COLO668 (cell line): ENCODE measurements around the gene STK39.

Experiments
- DNase-seq: peaks from one replicate; lab custom pipeline; 2025; ENCODE audit not compliant: unreplicated experiment; lab: John Stamatoyannopoulos, UW

Gene STK39

GRCh38 chr2:167964650-167965413 lies 282.6 kb downstream of the STK39 start:
- DNase-seq = no peak

DNA sequence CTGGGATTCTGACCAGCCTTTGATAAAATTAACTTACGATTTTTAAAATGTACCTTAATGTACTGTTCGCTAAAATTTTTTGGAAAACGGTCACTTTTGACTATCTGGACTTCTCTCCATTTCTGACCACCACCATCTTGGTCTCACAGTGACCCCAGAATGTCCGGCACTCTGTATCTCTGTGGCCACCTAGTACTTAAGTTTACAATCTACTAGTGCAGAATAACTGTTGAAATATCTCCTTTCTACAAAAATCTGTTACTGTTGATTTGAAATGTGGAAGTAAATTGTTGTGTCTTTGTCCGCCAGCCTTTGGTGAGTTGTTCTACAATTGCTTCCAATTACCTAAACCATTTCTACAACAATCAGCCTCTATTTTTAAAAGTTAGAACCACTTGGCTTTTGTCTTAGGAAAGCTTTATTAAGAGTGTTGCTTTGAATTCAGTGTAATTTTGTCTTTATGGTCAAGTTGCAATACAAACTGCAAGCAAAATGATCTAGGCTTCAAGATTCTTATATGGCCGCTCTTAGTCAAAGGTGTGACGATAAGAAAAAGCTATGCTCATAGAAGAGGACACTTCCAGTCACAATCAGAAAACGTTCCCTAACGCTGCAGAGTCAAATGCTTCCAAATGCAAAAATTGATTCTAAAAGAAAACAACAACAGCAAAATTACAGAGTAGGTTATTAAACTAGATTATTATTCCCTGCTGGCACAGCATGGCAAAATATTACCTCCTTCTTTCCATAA lies 283.3 kb downstream of the STK39 start:
- DNase-seq = no peak

- no peak for DNase-seq
These were observed 284.8 kb downstream of the STK39 start for GRCh38 chr2:167962436-167963226.

DNA sequence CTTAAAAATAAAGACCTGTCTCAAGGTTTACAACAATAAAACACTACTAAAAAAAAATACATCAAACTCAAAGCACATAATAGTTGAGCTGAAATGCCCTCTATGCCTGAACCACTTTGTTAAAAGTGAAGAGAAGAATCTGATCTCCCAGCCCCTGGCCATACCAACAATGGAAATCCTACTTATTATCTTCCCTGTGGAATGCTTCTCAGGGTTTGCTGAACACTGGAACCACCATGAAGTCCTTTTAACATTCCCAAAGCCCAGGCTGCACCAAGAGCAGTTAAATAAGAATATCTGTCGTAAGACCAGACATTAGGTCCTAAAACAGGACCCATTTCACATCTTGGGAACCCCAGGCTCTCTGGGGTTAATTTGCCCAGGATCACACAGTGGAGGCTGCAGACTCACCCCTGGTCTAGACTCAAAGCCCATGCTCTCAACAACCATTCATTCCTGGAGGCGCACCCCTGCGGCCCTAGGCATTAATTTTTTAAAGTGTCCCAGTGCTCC lies 285.8 kb downstream of the STK39 start:
- no peak for DNase-seq

- DNase-seq = no peak
These were observed 287.2 kb downstream of the STK39 start for GRCh38 chr2:167960089-167960747.

DNA sequence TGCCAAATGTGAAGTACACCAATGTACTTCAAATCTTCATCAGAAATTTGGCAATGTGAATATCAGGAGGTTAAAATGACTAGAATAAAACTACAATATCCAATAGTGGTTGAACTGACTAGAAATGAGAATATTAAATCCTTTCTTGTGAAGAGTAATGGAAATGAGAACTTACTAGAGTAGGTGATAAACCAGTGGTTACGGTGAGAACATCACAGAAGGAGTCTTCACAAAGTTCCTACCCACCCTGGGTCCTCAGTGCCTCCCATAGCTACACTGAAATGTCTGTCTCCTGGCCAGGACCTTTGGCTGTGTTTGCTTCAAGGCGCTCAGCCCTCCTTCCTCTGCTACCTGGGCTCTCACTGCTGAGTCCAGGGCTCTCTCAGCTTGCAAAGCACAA lies 289.7 kb downstream of the STK39 start:
- no peak for DNase-seq

- no peak for DNase-seq
These were observed 292.0 kb downstream of the STK39 start for GRCh38 chr2:167955264-167955906.

GRCh38 chr2:167954495-167954894 lies 292.9 kb downstream of the STK39 start:
- DNase-seq = no peak

DNA sequence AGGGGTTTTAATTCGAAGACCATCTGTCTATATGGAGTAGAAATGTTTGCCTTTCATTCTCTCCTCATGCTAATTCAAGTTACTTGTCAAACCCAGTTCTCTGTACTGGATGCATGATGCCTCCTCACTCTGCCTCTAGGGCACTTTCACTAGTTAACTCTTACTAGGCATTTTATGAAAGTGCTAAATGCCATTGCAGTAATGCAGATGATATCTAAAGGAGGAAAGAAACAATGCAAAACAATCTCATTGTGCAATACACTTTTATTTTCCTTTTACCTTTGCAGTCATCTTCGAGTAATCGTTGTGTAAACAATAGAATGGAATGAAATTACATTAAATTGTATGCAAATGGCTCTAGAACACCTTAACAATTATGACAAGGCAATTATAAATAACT lies 293.6 kb downstream of the STK39 start:
- no peak for DNase-seq

GRCh38 chr2:167950571-167950970 lies 296.8 kb downstream of the STK39 start:
- DNase-seq = no peak

GRCh38 chr2:167946441-167946841 lies 301.0 kb downstream of the STK39 start:
- DNase-seq = no peak

GRCh38 chr2:167945660-167946368 lies 301.6 kb downstream of the STK39 start:
- DNase-seq = no peak

DNA sequence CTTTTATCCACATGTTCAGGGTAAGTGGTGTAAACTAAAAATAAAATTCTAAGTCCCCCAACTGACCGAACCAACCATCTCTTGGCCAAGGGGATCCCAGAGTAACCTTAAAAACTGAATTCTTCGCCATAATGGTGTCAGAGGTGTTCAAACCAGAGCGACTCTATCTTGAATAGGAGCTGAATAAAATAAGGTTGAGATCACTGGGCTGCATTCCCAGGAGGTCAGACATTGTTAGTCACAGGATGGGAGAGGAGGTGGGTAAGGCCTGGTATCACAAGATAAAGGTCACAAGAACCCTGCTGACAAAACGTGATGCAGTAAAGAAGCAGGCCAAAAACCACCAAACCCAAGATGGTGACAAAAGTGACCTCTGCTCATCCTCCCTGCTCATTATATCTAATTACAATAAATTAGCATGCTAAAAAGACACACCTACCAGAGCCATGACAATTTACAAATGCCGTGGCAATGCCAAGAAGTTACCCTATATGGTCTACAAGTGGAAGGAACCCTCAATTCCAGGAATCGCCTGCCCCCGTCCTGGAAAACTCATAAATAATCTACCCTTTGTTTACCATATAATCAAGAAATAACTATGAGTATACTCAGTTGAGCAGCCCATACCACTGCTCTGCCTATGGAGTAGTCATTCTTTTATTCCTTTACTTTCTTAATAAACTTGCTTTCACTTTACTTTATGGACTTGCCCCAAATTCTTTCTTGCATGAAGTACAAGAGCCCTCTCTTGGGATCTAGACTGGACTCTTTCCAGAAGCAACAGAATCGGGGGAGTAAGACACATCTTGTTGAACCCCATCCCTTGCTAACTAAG lies 302.4 kb downstream of the STK39 start:
- DNase-seq = no peak

GRCh38 chr2:167943897-167944296 lies 303.5 kb downstream of the STK39 start:
- no peak for DNase-seq

DNA sequence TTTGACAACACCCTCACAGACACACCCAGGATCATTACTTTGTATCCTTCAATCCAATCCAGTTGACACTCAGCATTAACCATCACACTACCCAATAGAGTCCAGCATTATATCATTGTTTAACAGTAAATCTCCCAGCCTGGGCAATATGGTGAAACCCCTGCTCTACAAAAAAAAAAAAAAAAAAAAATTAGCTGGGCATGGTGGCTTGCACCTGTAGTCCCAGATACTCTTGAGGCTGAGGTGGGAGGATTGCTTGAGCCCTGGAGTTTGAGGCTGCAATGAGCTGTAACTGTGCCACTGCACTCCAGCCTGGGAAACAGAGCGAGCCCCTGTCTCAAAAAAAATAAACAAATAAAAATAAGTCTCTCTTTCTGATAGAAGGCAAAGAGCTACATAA lies 304.0 kb downstream of the STK39 start:
- DNase-seq = no peak

- no peak for DNase-seq
These were observed 304.9 kb downstream of the STK39 start for GRCh38 chr2:167942366-167943081.

GRCh38 chr2:167941604-167942003 lies 305.8 kb downstream of the STK39 start:
- no peak for DNase-seq

DNA sequence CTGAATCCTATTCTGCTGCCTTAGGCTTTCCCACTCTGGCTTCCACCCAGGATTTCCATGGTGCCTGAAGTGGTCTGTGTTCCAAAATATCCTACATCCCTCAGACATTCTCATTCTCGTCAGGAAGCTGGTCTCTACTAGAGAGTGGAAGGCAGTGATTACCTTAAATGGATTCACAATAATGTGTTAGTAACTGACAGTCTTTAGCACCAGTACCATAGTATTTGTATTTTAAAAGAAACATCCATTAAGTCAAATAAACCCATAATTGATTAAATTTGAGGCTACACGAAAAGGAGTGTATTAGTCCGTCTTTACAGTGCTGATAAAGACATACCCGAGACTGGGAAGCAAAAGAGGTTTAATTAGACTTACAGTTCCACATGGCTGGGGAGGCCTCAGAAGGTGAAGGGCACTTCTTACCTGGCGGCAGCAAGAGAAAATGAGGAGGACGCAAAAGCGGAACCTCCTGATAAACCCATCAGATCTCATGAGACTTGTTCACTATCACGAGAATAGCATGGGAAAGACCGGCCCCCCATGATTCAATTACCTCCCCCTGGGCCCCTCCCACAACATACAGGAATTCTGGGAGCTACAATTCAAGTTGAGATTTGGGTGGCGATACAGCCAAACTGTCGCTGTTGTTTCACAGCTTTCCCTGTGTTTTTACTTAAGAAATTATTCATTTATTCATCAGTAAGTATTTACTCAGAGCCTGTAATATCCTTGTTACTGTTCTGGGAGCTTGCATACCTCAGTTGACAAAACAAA lies 306.5 kb downstream of the STK39 start:
- DNase-seq = no peak
